K562 (cell line): ENCODE data around the gene TMCC2. TPM values are rescaled to one million over a fixed set of nuclear protein-coding genes. Genes with fewer than 3 reads are reported as not detected.

ENCODE experiments used
- CBX8 ChIP-seq: fragments of 200-600 bp; sonication (generic); IDR thresholded peaks from 2 replicates; pipeline ENCODE4 v1.6.1; 2012; ENCODE audit warnings: borderline replicate concordance, mixed run types, low read depth, mild to moderate bottlenecking, moderate library complexity, mixed read lengths, low read length, control low read depth, inconsistent platforms; ENCODE audit not compliant: poor library complexity, severe bottlenecking; ENCODE audit errors: extremely low read depth
- E2F4 ChIP-seq: sonication (generic); formaldehyde crosslinking; IDR thresholded peaks from 2 replicates; pipeline ENCODE4 v1.8.0; 2022; ENCODE audit warnings: mild to moderate bottlenecking, low read depth, missing genetic modification reagents
- GTF3C2 ChIP-seq: IDR thresholded peaks from 3 replicates; pipeline ENCODE4 v1.6.1; 2011; ENCODE audit warnings: borderline replicate concordance, mild to moderate bottlenecking, moderate library complexity; ENCODE audit not compliant: insufficient read length; ENCODE audit errors: extremely low read depth
- KAT7 ChIP-seq: sonication (generic); formaldehyde crosslinking; IDR thresholded peaks from 2 replicates; pipeline ENCODE4 v1.8.0; 2022; ENCODE audit warnings: missing genetic modification reagents, mild to moderate bottlenecking, borderline replicate concordance
- MIER1 ChIP-seq: fragments of 450-650 bp; IDR thresholded peaks from 2 replicates; pipeline ENCODE4 v1.6.1; 2016; ENCODE audit warnings: antibody characterized with exemption, mild to moderate bottlenecking, low read depth
- PRMT5 ChIP-seq: sonication (generic); formaldehyde crosslinking; IDR thresholded peaks from 2 replicates; pipeline ENCODE4 v1.5.0; 2020; ENCODE audit warnings: missing genetic modification reagents
- SOX6 ChIP-seq: fragments of 450-650 bp; IDR thresholded peaks from 2 replicates; pipeline ENCODE4 v1.6.1; 2014; ENCODE audit warnings: mild to moderate bottlenecking
- SREBF1 ChIP-seq: fragments of 150-350 bp; IDR thresholded peaks from 2 replicates; pipeline ENCODE4 v1.6.1; 2014; ENCODE audit warnings: antibody characterized with exemption, low read depth, low read length, borderline replicate concordance
- TFE3 ChIP-seq: fragments of 450-650 bp; formaldehyde crosslinking; IDR thresholded peaks from 2 replicates; pipeline ENCODE4 v1.4.0; 2020; ENCODE audit warnings: mild to moderate bottlenecking, mixed read lengths
- TOE1 ChIP-seq, 2 experiments: fragments of 450-650 bp in 1 of 2; sonication (generic) in 1 of 2; formaldehyde crosslinking in 1 of 2; IDR thresholded peaks; 2 replicates each; pipeline versions ENCODE4 v1.7.1 to v1.8.0; 2016 to 2022; ENCODE audit warnings: borderline replicate concordance in 2 of 2, mild to moderate bottlenecking in 2 of 2, antibody characterized with exemption in 1 of 2, inconsistent platforms in 1 of 2, low read depth in 1 of 2, missing genetic modification reagents in 1 of 2, moderate library complexity in 1 of 2
- ZBTB17 ChIP-seq: fragments of 450-650 bp; formaldehyde crosslinking; IDR thresholded peaks from 2 replicates; pipeline ENCODE4 v1.4.0; 2020; ENCODE audit warnings: mild to moderate bottlenecking
- ZKSCAN3 ChIP-seq: fragments of 250-450 bp; sonication (Bioruptor Pico); IDR thresholded peaks from 2 replicates; pipeline ENCODE4 v1.4.0; 2020
- ZNF184 ChIP-seq: sonication (generic); formaldehyde crosslinking; IDR thresholded peaks from 2 replicates; pipeline ENCODE4 v1.5.0; 2020; ENCODE audit warnings: missing genetic modification reagents
- ZNF274 ChIP-seq: IDR thresholded peaks from 2 replicates; pipeline ENCODE4 v1.6.1; 2011; ENCODE audit warnings: low read depth, mild to moderate bottlenecking, low read length, moderate library complexity, borderline replicate concordance
- ZNF280A ChIP-seq: fragments of 450-650 bp; IDR thresholded peaks from 2 replicates; pipeline ENCODE4 v1.6.1; 2018; ENCODE audit warnings: mild to moderate bottlenecking, low read depth; ENCODE audit not compliant: partially characterized antibody
- ZNF511 ChIP-seq: sonication (generic); formaldehyde crosslinking; IDR thresholded peaks from 2 replicates; pipeline ENCODE4 v1.8.0; 2022; ENCODE audit warnings: mild to moderate bottlenecking, missing genetic modification reagents
- polyA plus RNA-seq, 8 experiments: library from polyadenylated mRNA; depleted of rRNA in 4 of 8; stranded (reverse) in 5 of 8; unstranded in 3 of 8; fragments of >200 nt; fragmentation: Nextera tagmentation in 2 of 8; fragmentation: Illumina TruSeq in 1 of 8; extraction: Ambion mirVana in 2 of 8; extraction: Trizol in 1 of 8; gene quantifications; 2 replicates each; pipeline versions ENCODE4 v1.2.1 to v1.2.3, GENCODE V29; 2011 to 2014; ENCODE audit warnings: inconsistent platforms in 1 of 8, missing spikeins in 1 of 8
- total RNA-seq, 7 experiments: library from RNA; depleted of rRNA in 6 of 7; stranded (reverse); fragments of >200 nt in 6 of 7; fragmentation: Illumina TruSeq in 2 of 7; extraction: Trizol in 2 of 7; gene quantifications; 2 replicates each; pipeline versions ENCODE4 v1.2.1 to v1.2.3, GENCODE V29; 2011 to 2021; ENCODE audit warnings: low replicate concordance in 1 of 7

TMCC2 gene
- total and polyA plus RNA-seq, 9 of the 15 experiments (the other 6 are each of a cell fraction or from before 2014, with no cell fraction given) = 0.06 to 1.8 (median 0.98) TPM

GRCh38 chr1:205211169-205211838 lies 16.4 kb upstream of the TMCC2 start, which contains the start of gene DSTYK (continued):
- TF ChIP-seq E2F4 (CRISPR knock-in tag) (0 out of 2 replicates have a peak, but pooled peaks have one; percentile 47), CBX8 (no peak), PRMT5 (CRISPR knock-in tag) (peak; percentile 16; the same call in 1 of the 2 replicates), SOX6 (peak; percentile 82), KAT7 (CRISPR knock-in tag) (peak; percentile 98), ZKSCAN3 (CRISPR knock-in tag) (no peak), ZNF280A (no peak), ZNF274 (peak; percentile 36; the same call in 1 of the 2 replicates), TOE1 (IDR thresholded peaks at IDR 0.05; ENCODE audit: borderline replicate concordance) (peak; percentile 93), TOE1 (CRISPR knock-in tag; IDR thresholded peaks at IDR 0.05; ENCODE audit: borderline replicate concordance, low read depth) (peak; percentile 96; the same call in 1 of the 2 replicates), SREBF1 (peak; percentile 86; the same call in 1 of the 2 replicates), ZNF511 (peak; percentile 75), ZBTB17 (CRISPR knock-in tag) (peak; percentile 78), TFE3 (no peak), GTF3C2 (no peak), ZNF184 (no peak), MIER1 (no peak)
